Ishikawa (cell line): ENCODE measurements around the gene PARD6G.

Source experiments
- CEBPB ChIP-seq: IDR thresholded peaks from 2 replicates; pipeline ENCODE4 v1.6.1; 2012
- CREB1 ChIP-seq: IDR thresholded peaks from 2 replicates; pipeline ENCODE4 v1.6.1; 2012; ENCODE audit warnings: low read depth
- EGR1 ChIP-seq: IDR thresholded peaks from 2 replicates; pipeline ENCODE4 v1.6.1; 2012
- FOXM1 ChIP-seq: IDR thresholded peaks from 2 replicates; pipeline ENCODE4 v1.6.1; 2012; ENCODE audit warnings: low read depth, borderline replicate concordance
- MAX ChIP-seq: IDR thresholded peaks from 2 replicates; pipeline ENCODE4 v1.6.1; 2012
- NFIC ChIP-seq: IDR thresholded peaks from 2 replicates; pipeline ENCODE4 v1.6.1; 2012
- REST ChIP-seq: IDR thresholded peaks from 2 replicates; pipeline ENCODE4 v1.6.1; 2012; ENCODE audit warnings: low read depth, mild to moderate bottlenecking
- TAF1 ChIP-seq: IDR thresholded peaks from 2 replicates; pipeline ENCODE4 v1.6.1; 2012; ENCODE audit warnings: low read depth, mild to moderate bottlenecking
- TCF12 ChIP-seq: IDR thresholded peaks from 2 replicates; pipeline ENCODE4 v1.6.1; 2012; ENCODE audit warnings: low read depth
- YY1 ChIP-seq: IDR thresholded peaks from 2 replicates; pipeline ENCODE4 v1.6.1; 2012; ENCODE audit warnings: low read depth

GRCh38 chr18:80108121-80108536 lies 139.2 kb downstream of the PARD6G start:
- no peak for TF ChIP-seq REST
- no peak for TF ChIP-seq EGR1
- TF ChIP-seq MAX, result no peak
- no peak for TF ChIP-seq CEBPB
- TF ChIP-seq TAF1, result no peak
- no peak for TF ChIP-seq YY1
- TF ChIP-seq FOXM1, result no peak
- TF ChIP-seq TCF12, result no peak
- no peak for TF ChIP-seq CREB1
- no peak for TF ChIP-seq NFIC
